HUES6 (cell line): ENCODE results near the gene CSGALNACT2.

Experiments
- H3K27ac ChIP-seq: 2 replicates; pipeline ENCODE4 v1.7.0; 2013; ENCODE audit warnings: low read depth, mild to moderate bottlenecking, low read length, inconsistent platforms
- H3K27me3 ChIP-seq: 2 replicates; pipeline ENCODE4 v1.6.1; 2013; ENCODE audit warnings: low read length; ENCODE audit not compliant: control insufficient read depth, insufficient read depth
- H3K36me3 ChIP-seq: 2 replicates; pipeline ENCODE4 v1.6.1; 2013; ENCODE audit warnings: low read length; ENCODE audit not compliant: control insufficient read depth, insufficient read depth
- H3K4me1 ChIP-seq: 2 replicates; pipeline ENCODE4 v1.6.1; 2013; ENCODE audit warnings: low read length; ENCODE audit not compliant: control insufficient read depth, insufficient read depth
- H3K4me3 ChIP-seq: 2 replicates; pipeline ENCODE4 v1.5.1; 2013; ENCODE audit warnings: low read depth, low read length
- H3K9ac ChIP-seq: one replicate; pipeline ENCODE4 v1.6.1; 2013; ENCODE audit warnings: mild to moderate bottlenecking, low read length
- H3K9me3 ChIP-seq: 2 replicates; pipeline ENCODE4 v1.6.1; 2013; ENCODE audit warnings: low read depth, low read length; ENCODE audit not compliant: control insufficient read depth, insufficient read depth

CSGALNACT2 gene

GRCh38 chr10:43112608-43112961 lies 25.7 kb upstream of the CSGALNACT2 start:
- no peaks in the 10 kb centered on the region; the same call in 1 of the 2 replicates for H3K4me1 ChIP-seq
- no peaks in the 10 kb centered on the region for H3K27me3 ChIP-seq
- peaks cover 2% of the 10 kb centered on the region; the same call in 1 of the 2 replicates for H3K36me3 ChIP-seq
- no peak overlapping the region for H3K4me3 ChIP-seq
- no peak overlapping the region for H3K9ac ChIP-seq
- no peak overlapping the region for H3K27ac ChIP-seq
- H3K9me3 ChIP-seq: no peaks in the 10 kb centered on the region

- H3K4me3 ChIP-seq: no peak overlapping the region
- no peak overlapping the region for H3K9ac ChIP-seq
- H3K9me3 ChIP-seq: no peaks in the 10 kb centered on the region
- no peaks in the 10 kb centered on the region for H3K27me3 ChIP-seq
- H3K4me1 ChIP-seq: no peaks in the 10 kb centered on the region; the same call in 1 of the 2 replicates
- H3K27ac ChIP-seq: no peak overlapping the region
- peaks cover 5% of the 10 kb centered on the region; the same call in 1 of the 2 replicates for H3K36me3 ChIP-seq
Measured at GRCh38 chr10:43113201-43114087, 24.8 kb upstream of the CSGALNACT2 start.

GRCh38 chr10:43114088-43114742 lies 24.0 kb upstream of the CSGALNACT2 start:
- Histone ChIP-seq H3K4me1 (no peaks in the 10 kb centered on the region; the same call in 1 of the 2 replicates), H3K9ac (no peak overlapping the region), H3K27me3 (no peaks in the 10 kb centered on the region), H3K27ac (no peak overlapping the region), H3K4me3 (no peak overlapping the region), H3K9me3 (no peaks in the 10 kb centered on the region), H3K36me3 (peaks cover 8% of the 10 kb centered on the region; the same call in 1 of the 2 replicates)

- no peaks in the 10 kb centered on the region; the same call in 1 of the 2 replicates for H3K4me1 ChIP-seq
- no peaks in the 10 kb centered on the region for H3K9me3 ChIP-seq
- H3K9ac ChIP-seq: no peak overlapping the region
- no peak overlapping the region for H3K4me3 ChIP-seq
- H3K36me3 ChIP-seq: peaks cover 8% of the 10 kb centered on the region; the same call in 1 of the 2 replicates
- H3K27me3 ChIP-seq: no peaks in the 10 kb centered on the region
- no peak overlapping the region for H3K27ac ChIP-seq
Measured at GRCh38 chr10:43114743-43115611, 23.3 kb upstream of the CSGALNACT2 start.

- H3K27ac ChIP-seq: no peak overlapping the region
- no peaks in the 10 kb centered on the region; the same call in 1 of the 2 replicates for H3K4me1 ChIP-seq
- H3K9me3 ChIP-seq: no peaks in the 10 kb centered on the region
- no peaks in the 10 kb centered on the region for H3K27me3 ChIP-seq
- peaks cover 8% of the 10 kb centered on the region; the same call in 1 of the 2 replicates for H3K36me3 ChIP-seq
- H3K9ac ChIP-seq: no peak overlapping the region
- no peak overlapping the region for H3K4me3 ChIP-seq
Measured at GRCh38 chr10:43115881-43116595, 22.2 kb upstream of the CSGALNACT2 start.

GRCh38 chr10:43116596-43116995 lies 21.6 kb upstream of the CSGALNACT2 start:
- no peaks in the 10 kb centered on the region for H3K9me3 ChIP-seq
- peaks cover 11% of the 10 kb centered on the region; the same call in 1 of the 2 replicates for H3K36me3 ChIP-seq
- H3K27ac ChIP-seq: no peak overlapping the region
- no peak overlapping the region for H3K9ac ChIP-seq
- H3K4me3 ChIP-seq: no peak overlapping the region
- no peaks in the 10 kb centered on the region for H3K4me1 ChIP-seq
- H3K27me3 ChIP-seq: no peaks in the 10 kb centered on the region

GRCh38 chr10:43117031-43117776 lies 21.0 kb upstream of the CSGALNACT2 start:
- Histone ChIP-seq H3K4me1 (no peaks in the 10 kb centered on the region), H3K36me3 (peaks cover 13% of the 10 kb centered on the region; the same call in 1 of the 2 replicates), H3K9ac (no peak overlapping the region), H3K27me3 (no peaks in the 10 kb centered on the region), H3K9me3 (no peaks in the 10 kb centered on the region), H3K27ac (no peak overlapping the region), H3K4me3 (no peak overlapping the region)

- H3K4me3 ChIP-seq: no peak overlapping the region
- H3K27me3 ChIP-seq: no peaks in the 10 kb centered on the region
- peaks cover 15% of the 10 kb centered on the region; the same call in 1 of the 2 replicates for H3K36me3 ChIP-seq
- no peaks in the 10 kb centered on the region for H3K9me3 ChIP-seq
- no peaks in the 10 kb centered on the region for H3K4me1 ChIP-seq
- no peak overlapping the region for H3K27ac ChIP-seq
- H3K9ac ChIP-seq: no peak overlapping the region
Measured at GRCh38 chr10:43117777-43118583, 20.3 kb upstream of the CSGALNACT2 start.

GRCh38 chr10:43118631-43119415 lies 19.4 kb upstream of the CSGALNACT2 start:
- Histone ChIP-seq H3K9ac (no peak overlapping the region), H3K4me1 (no peaks in the 10 kb centered on the region), H3K4me3 (no peak overlapping the region), H3K9me3 (no peaks in the 10 kb centered on the region), H3K36me3 (peaks cover 14% of the 10 kb centered on the region; the same call in 1 of the 2 replicates), H3K27ac (no peak overlapping the region; the same call in 1 of the 2 replicates), H3K27me3 (no peaks in the 10 kb centered on the region)
